Astrocyte of the cerebellum (primary cell): Measurements from ENCODE around the gene RGS7BP.

Experiments used
- DNase-seq: peaks from one replicate; pipeline ENCODE4 v3.0.0-alpha.2; 2011; ENCODE audit warnings: low read depth
- H3K4me3 ChIP-seq: 2 replicates; pipeline ENCODE4 v1.5.1; 2011; ENCODE audit warnings: mild to moderate bottlenecking, low read depth, low read length, moderate library complexity
- CTCF ChIP-seq: IDR thresholded peaks from 2 replicates; pipeline ENCODE4 v1.5.1; 2012; ENCODE audit warnings: low read length, low read depth, moderate library complexity, mild to moderate bottlenecking; ENCODE audit errors: missing control alignments
- in situ Hi-C: cut with HindIII; loops from 2 replicates; pipeline ENCODE4 v1.10.0; 2017; ENCODE audit warnings: low sequenced_read_pairs

The RGS7BP gene

GRCh38 chr5:64489857-64490256, 16.0 kb upstream of the RGS7BP start:
- no peak for DNase-seq
- no peak overlapping the region for H3K4me3 ChIP-seq
- in situ Hi-C loops: no loop called here
- no peak for TF ChIP-seq CTCF

GRCh38 chr5:64497386-64497785, 8.4 kb upstream of the RGS7BP start:
- in situ Hi-C loops: no loop called here
- no peak for TF ChIP-seq CTCF
- DNase-seq: no peak
- no peak overlapping the region for H3K4me3 ChIP-seq

- TF ChIP-seq CTCF: no peak
Measured at GRCh38 chr5:64502196-64502595, 3.6 kb upstream of the RGS7BP start.

GRCh38 chr5:64506567-64507263, 900 bp downstream of the RGS7BP start:
- H3K4me3 ChIP-seq: peak overlapping the region; percentile 46
- in situ Hi-C loops: no loop called here
- no peak for DNase-seq
- no peak for TF ChIP-seq CTCF

More at GRCh38 chr5:64502196-64502595, 3.6 kb upstream of the RGS7BP start:
- no peak for DNase-seq
- H3K4me3 ChIP-seq: no peak overlapping the region
- in situ Hi-C loops: no loop called here

- peak overlapping the region; percentile 46 for H3K4me3 ChIP-seq
- DNase-seq: no peak
- no peak for TF ChIP-seq CTCF
- in situ Hi-C loops: no loop called here
Measured at GRCh38 chr5:64507264-64507605, 1.4 kb downstream of the RGS7BP start.

- no peak for DNase-seq
- no peak overlapping the region for H3K4me3 ChIP-seq
- no peak for TF ChIP-seq CTCF
- in situ Hi-C loops: no loop called here
Measured at GRCh38 chr5:64509828-64510227, 4.0 kb downstream of the RGS7BP start.
